Gastroesophageal sphincter (tissue), 3 donors: ENCODE data around the gene HDDC3.

Experiments used
- POLR2A ChIP-seq, 2 donors: fragments of 450-650 bp; IDR thresholded peaks; one replicate each; pipeline ENCODE4 v1.6.1; 2017; ENCODE audit warnings: antibody characterized with exemption in 2 of 2, mild to moderate bottlenecking in 2 of 2, moderate library complexity in 1 of 2
- POLR2AphosphoS5 ChIP-seq: sonication (generic); formaldehyde crosslinking; IDR thresholded peaks from one replicate; pipeline ENCODE4 v1.6.1; 2017; ENCODE audit warnings: antibody characterized with exemption
- TF ChIP-seq, protein P1 (sequence below), 4 experiments: fragments of 200-600 bp in 2 of 4; fragments of 450-650 bp in 2 of 4; sonication (generic) in 1 of 4; IDR thresholded peaks; one replicate each; pipeline ENCODE4 v1.5.1; 2017 to 2019; ENCODE audit warnings: antibody characterized with exemption in 4 of 4, mild to moderate bottlenecking in 2 of 4, moderate library complexity in 2 of 4

DNA sequence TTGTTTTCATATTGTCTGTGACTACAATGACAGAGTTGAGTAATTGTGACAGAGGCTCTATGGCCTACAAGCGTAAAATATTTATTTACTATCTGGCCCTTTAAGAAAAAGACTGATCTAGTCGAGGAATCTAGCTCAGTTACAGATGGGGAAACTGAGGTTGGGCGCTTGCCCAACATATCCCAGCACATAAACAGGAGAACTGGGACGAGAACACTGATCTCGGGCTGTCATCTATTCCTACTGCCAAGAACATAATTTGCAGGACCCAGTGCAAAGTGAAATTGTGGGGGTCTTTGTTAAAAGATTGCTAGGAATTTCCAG, 46.1 kb downstream of the HDDC3 start:
- TF ChIP-seq, protein P1, sequence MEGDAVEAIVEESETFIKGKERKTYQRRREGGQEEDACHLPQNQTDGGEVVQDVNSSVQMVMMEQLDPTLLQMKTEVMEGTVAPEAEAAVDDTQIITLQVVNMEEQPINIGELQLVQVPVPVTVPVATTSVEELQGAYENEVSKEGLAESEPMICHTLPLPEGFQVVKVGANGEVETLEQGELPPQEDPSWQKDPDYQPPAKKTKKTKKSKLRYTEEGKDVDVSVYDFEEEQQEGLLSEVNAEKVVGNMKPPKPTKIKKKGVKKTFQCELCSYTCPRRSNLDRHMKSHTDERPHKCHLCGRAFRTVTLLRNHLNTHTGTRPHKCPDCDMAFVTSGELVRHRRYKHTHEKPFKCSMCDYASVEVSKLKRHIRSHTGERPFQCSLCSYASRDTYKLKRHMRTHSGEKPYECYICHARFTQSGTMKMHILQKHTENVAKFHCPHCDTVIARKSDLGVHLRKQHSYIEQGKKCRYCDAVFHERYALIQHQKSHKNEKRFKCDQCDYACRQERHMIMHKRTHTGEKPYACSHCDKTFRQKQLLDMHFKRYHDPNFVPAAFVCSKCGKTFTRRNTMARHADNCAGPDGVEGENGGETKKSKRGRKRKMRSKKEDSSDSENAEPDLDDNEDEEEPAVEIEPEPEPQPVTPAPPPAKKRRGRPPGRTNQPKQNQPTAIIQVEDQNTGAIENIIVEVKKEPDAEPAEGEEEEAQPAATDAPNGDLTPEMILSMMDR (IDR thresholded peaks at IDR 0.05) = no peak
- TF ChIP-seq POLR2A (IDR thresholded peaks at IDR 0.05) (no peak), POLR2AphosphoS5 (no peak)
